Thymus (tissue), 11 donors: Measurements from ENCODE around the gene CAD. TPM values are rescaled to one million over a fixed set of nuclear protein-coding genes. Genes with fewer than 3 reads are reported as not detected.

Source experiments
- DNase-seq, 9 donors: peaks; one replicate each; pipeline ENCODE4 v3.0.0-alpha.2; 2013; ENCODE audit warnings: low spot score in 9 of 9, low read depth in 6 of 9, missing footprints in 1 of 9
- H3K27ac ChIP-seq, 2 donors: one replicate each; pipeline ENCODE4 v1.5.1; 2013; ENCODE audit warnings: control low read depth in 1 of 2, low read depth in 1 of 2, low read length in 1 of 2, mild to moderate bottlenecking in 1 of 2, moderate library complexity in 1 of 2
- H3K27me3 ChIP-seq, 2 donors: one replicate each; pipeline ENCODE4 v1.5.1; 2013; ENCODE audit warnings: low read length in 1 of 2; ENCODE audit not compliant: control insufficient read depth in 2 of 2, insufficient read depth in 1 of 2
- H3K36me3 ChIP-seq, 2 donors: one replicate each; pipeline ENCODE4 v1.5.1; 2013; ENCODE audit warnings: low read length in 1 of 2, mild to moderate bottlenecking in 1 of 2, moderate library complexity in 1 of 2; ENCODE audit not compliant: control insufficient read depth in 2 of 2, insufficient read depth in 2 of 2
- H3K4me1 ChIP-seq, 2 donors: one replicate each; pipeline ENCODE4 v1.5.1; 2013; ENCODE audit warnings: low read length in 2 of 2; ENCODE audit not compliant: control insufficient read depth in 2 of 2, insufficient read depth in 2 of 2
- H3K4me3 ChIP-seq, 2 donors: one replicate each; pipeline ENCODE4 v1.5.1; 2013; ENCODE audit warnings: low read length in 2 of 2, control low read depth in 1 of 2, mild to moderate bottlenecking in 1 of 2
- H3K9me3 ChIP-seq, 2 donors: one replicate each; pipeline ENCODE4 v1.5.1; 2013; ENCODE audit warnings: low read length in 1 of 2, mild to moderate bottlenecking in 1 of 2; ENCODE audit not compliant: control insufficient read depth in 2 of 2, insufficient read depth in 1 of 2
- WGBS: extraction: QIAGEN DNeasy Blood & Tissue Kit; methylation state at CpG from one replicate; pipeline ENCODE4 v1.1.7; 2013; 5-methylcytosine and 5-hydroxymethylcytosine counted together
- polyA plus RNA-seq: library from polyadenylated mRNA; stranded (reverse); fragments of 200-250 nt; gene quantifications from one replicate; pipeline ENCODE4 v1.2.3, GENCODE V29; 2013
- total RNA-seq: library from RNA; stranded (reverse); fragments of 120-200 nt; gene quantifications from one replicate; pipeline ENCODE4 v1.2.4, GENCODE V29; 2013
- donor health status: healthy.

CAD gene
- total and polyA plus RNA-seq, 2 donors, result 14.8 to 18.6 TPM

GRCh38 chr2:27275211-27276150 is 58.3 kb downstream of the CAD start, which contains the start of gene DNAJC5G:
DNAJC5G (plus strand) TSS chr2:27275433; CDS start chr2:27276729, 1,296 bp downstream.
- Histone ChIP-seq H3K4me1 (no peaks in the 10 kb centered on the region), H3K27me3 (peaks cover 0 to 29% of the 10 kb centered on the region in 2 donors), H3K27ac (no peak within 1 kb of the TSS), H3K4me3 (no peak within 1 kb of the TSS), H3K36me3 (no peaks in the 10 kb centered on the region), H3K9me3 (no peaks in the 10 kb centered on the region)
- no peak for DNase-seq
- WGBS, result 93% methylated on average over 39 of the region's 39 CpGs

GRCh38 chr2:27278010-27278409 is 60.8 kb downstream of the CAD start:
- no peaks in the 10 kb centered on the region for H3K36me3 ChIP-seq
- peaks cover 0 to 38% of the 10 kb centered on the region in 2 donors for H3K27me3 ChIP-seq
- WGBS, result 94% methylated on average over 1 of the region's 1 CpG
- no peaks in the 10 kb centered on the region for H3K4me1 ChIP-seq
- DNase-seq, result no peak
- no peaks in the 10 kb centered on the region for H3K9me3 ChIP-seq
- H3K4me3 ChIP-seq, result no peak overlapping the region
- H3K27ac ChIP-seq, result no peak overlapping the region

GRCh38 chr2:27280826-27281225 is 63.7 kb downstream of the CAD start:
- no peak for DNase-seq
- Histone ChIP-seq H3K27me3 (peaks cover 0 to 42% of the 10 kb centered on the region in 2 donors), H3K27ac (no peak overlapping the region), H3K4me1 (no peaks in the 10 kb centered on the region), H3K4me3 (no peak overlapping the region), H3K9me3 (no peaks in the 10 kb centered on the region), H3K36me3 (no peaks in the 10 kb centered on the region)
- WGBS, result 92% methylated on average over 3 of the region's 3 CpGs

- no peak overlapping the region for H3K27ac ChIP-seq
- 87% methylated on average over 3 of the region's 3 CpGs for WGBS
- H3K36me3 ChIP-seq, result no peaks in the 10 kb centered on the region
- H3K27me3 ChIP-seq, result peaks cover 0 to 40% of the 10 kb centered on the region in 2 donors
- no peak overlapping the region for H3K4me3 ChIP-seq
- no peaks in the 10 kb centered on the region for H3K4me1 ChIP-seq
- no peak for DNase-seq
- no peaks in the 10 kb centered on the region for H3K9me3 ChIP-seq
Observed at GRCh38 chr2:27281442-27281841, 64.3 kb downstream of the CAD start.

- Histone ChIP-seq H3K36me3 (no peaks in the 10 kb centered on the region), H3K27me3 (peaks cover 0 to 43% of the 10 kb centered on the region in 2 donors), H3K27ac (no peak within 1 kb of the TSS), H3K4me3 (no peak within 1 kb of the TSS), H3K4me1 (no peaks in the 10 kb centered on the region), H3K9me3 (no peaks in the 10 kb centered on the region)
- WGBS, result 94% methylated on average over 5 of the region's 5 CpGs
- DNase-seq, result no peak
Observed at GRCh38 chr2:27281855-27282559, 64.8 kb downstream of the CAD start, which contains the start of gene TRIM54. TRIM54 (plus strand) TSS chr2:27282429; CDS start chr2:27282732, 303 bp downstream.

GRCh38 chr2:27282892-27283291 is 65.7 kb downstream of the CAD start:
- WGBS, result 93% methylated on average over 5 of the region's 5 CpGs
- Histone ChIP-seq H3K4me1 (no peaks in the 10 kb centered on the region), H3K4me3 (no peak overlapping the region), H3K9me3 (no peaks in the 10 kb centered on the region), H3K36me3 (no peaks in the 10 kb centered on the region), H3K27ac (no peak overlapping the region), H3K27me3 (peaks cover 0 to 40% of the 10 kb centered on the region in 2 donors)
- DNase-seq, result no peak

- H3K36me3 ChIP-seq, result no peaks in the 10 kb centered on the region
- H3K27ac ChIP-seq, result no peak overlapping the region
- H3K4me1 ChIP-seq, result no peaks in the 10 kb centered on the region
- H3K4me3 ChIP-seq, result no peak overlapping the region
- H3K27me3 ChIP-seq, result peaks cover 2 to 40% of the 10 kb centered on the region in 2 donors
- no peaks in the 10 kb centered on the region for H3K9me3 ChIP-seq
- DNase-seq, result no peak
- 96% methylated on average over 1 of the region's 1 CpG for WGBS
Observed at GRCh38 chr2:27284996-27285395, 67.8 kb downstream of the CAD start.

GRCh38 chr2:27285481-27285880 is 68.3 kb downstream of the CAD start:
- DNase-seq, result no peak
- 96% methylated on average over 6 of the region's 6 CpGs for WGBS
- Histone ChIP-seq H3K36me3 (no peaks in the 10 kb centered on the region), H3K27ac (no peak overlapping the region), H3K4me1 (peaks cover 0 to 3% of the 10 kb centered on the region in 2 donors), H3K4me3 (no peak overlapping the region), H3K27me3 (peaks cover 2 to 38% of the 10 kb centered on the region in 2 donors), H3K9me3 (no peaks in the 10 kb centered on the region)

GRCh38 chr2:27288610-27289009 is 71.4 kb downstream of the CAD start:
- WGBS, result 71% methylated on average over 3 of the region's 3 CpGs
- peaks cover 2 to 22% of the 10 kb centered on the region in 2 donors for H3K27me3 ChIP-seq
- no peak overlapping the region for H3K27ac ChIP-seq
- no peaks in the 10 kb centered on the region for H3K36me3 ChIP-seq
- no peak overlapping the region for H3K4me3 ChIP-seq
- H3K4me1 ChIP-seq, result peaks cover 0 to 3% of the 10 kb centered on the region in 2 donors
- H3K9me3 ChIP-seq, result no peaks in the 10 kb centered on the region
- DNase-seq, result no peak
